ENCODE results near the gene PPM1M.
A peak's percentile ranks its signal among the peaks of the same experiment; 100 is the strongest.

PPM1M gene

DNA sequence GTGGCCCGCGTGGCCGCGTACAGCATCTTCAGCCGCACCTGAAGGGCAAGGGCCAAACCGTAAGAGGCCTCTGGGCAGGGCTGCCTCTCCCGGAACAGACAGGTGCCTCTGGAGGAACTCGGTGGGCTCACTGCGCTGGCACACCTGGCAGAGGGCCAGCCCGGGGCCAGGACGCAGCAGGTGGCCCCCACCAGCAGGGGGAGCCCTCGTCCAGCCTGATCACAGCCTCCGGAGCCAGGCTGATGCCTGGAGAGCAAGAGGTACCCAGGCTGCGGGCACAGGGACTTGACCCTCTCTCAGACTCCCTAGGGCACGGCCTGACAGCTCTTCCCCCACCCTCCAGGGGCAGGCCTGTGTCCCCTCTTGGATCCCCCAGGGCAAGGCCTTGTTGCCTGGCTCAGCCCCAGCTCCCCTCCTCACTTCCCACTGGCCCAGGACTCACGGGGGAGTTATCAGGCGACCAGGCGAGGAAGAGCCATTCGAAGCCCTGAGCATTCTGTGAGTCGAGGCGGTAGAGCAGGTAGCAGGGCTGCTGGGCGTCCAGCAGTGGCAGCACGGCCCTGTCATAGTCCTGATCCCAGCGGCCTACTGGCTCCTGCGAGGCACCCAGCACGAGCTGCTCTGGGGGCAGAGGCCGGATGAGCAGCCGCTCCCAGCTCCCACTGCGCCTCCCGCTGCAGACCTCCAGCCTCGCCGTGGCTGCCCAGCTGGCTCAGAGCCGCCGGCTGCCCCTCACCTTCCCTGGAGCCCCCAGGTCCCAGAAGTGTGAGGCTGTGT lies 13.9 kb upstream of the PPM1M start:
- peak; percentile 60 for DNase-seq

DNA sequence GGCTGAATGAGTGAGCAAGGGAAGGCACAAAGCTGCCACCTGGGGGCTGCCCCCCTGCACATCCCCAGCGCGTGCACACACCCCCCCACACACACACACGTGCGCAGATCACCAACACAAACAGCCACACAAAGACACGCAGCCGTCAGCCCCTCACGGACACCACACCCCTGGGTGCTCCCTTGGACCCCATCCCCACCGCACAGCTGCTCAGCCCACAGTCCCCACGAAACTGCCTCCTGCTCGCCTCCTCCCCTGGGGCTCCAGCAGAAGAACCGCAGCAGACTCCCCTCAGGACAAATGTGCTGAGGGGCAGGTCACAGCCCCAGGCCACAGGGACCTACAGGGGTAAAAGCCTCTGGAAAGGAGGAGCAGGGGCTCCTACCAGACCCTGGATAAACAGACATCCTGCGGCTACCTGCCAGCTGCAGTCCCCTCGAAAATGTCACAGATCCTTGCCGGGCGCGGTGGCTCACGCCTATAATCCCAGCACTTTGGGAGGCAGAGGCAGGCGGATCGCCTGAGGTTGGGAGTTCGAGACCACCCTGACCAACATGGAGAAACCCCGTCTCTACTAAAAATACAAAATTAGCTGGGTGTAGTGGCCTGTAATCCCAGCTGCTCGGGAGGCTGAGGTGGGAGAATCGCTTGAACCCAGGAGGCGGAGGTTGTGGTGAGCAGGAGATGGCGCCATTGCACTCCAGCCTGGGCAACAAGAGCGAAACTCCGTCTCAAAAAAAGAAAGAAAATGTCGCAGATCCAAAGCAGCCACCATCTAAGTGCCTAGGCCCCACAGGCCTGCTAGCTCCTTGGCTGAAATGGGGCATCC lies 13.1 kb upstream of the PPM1M start:
- peak; percentile 44 for DNase-seq

DNA sequence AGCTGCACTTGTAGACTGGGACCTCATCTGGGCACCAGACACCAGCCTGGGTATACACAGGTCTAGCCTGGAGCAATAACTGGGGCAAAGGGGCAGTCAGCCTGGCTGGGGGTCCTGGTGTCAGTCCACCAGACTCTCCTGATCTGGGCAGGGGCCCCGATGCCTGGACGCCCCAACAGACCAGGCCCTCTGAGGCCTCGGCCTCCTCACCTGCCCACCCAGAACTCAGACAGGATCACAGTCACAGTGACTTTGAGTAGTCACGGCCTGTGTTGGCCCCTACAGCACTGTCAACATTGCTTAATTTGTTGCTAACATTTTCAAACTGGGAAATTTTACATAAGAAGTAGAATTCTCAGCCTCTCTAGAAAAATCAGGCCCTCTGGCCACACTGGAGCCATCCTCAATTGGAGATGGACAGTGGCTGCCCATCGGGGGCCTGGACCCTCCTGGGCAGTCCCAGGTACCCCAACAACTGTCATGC lies 12.4 kb upstream of the PPM1M start:
- DNase-seq, result no peak

DNA sequence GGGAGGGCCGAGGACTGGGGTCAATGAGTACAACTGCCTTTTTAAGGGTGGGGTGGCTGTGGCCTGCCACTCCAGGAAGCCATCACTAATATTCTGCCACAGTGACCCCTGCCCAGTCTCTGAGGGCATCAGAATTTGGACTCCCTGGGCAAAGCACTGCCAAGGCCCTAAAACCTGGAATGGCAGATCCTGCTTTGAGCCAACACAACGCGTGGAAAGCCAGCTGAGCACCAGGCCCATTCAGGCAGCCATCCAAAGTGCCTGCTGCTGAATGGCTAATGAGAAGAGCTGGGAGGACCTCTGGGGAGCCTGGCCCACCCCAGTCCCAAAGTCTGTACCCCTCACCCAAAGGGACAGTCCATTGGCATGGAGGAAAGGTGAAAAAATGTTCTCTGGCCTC lies 11.6 kb upstream of the PPM1M start:
- DNase-seq, result no peak

DNA sequence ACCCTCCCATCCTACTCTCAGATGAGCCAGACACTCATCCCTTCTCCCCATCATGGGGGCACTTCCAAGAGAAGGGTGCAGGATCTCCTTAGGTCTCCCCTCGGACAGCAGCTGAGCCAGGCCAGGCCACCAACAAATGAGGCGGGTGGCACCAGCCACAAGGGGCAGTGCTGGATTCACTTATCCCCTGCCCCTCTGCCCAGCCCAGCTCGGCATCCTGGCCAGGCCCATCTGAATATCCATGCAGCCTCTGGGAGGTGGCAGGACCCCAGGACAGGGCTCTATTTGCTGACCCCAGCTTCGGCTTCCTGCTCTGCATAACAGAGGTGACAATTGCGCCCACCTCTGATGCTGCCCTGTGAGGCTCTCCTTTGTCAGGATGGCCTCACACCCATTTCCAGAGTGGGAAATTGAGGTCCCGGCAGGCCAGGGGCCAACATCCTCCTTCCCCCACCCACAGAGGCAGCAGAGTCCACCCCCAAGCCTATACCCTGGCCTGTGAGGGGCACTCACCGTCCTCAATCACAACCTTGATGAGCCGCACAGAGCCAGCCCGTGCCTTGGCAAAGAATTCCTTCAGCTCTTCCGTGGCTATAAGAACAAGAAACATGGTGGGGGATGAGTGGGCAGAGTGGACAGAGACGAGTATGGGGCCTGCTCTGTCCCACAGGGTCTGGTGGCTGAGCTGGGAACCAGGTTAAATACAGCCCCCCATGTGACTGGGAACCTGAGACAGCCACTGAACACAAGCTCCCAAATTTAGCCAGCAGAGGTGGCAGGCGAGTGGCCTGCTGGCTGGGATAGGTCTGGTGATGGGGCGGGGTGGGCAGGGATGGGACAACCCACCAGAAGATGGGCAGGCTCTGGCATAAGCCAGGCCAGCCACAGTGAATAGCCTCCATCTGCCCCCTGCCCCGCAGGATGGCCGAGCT lies 10.8 kb upstream of the PPM1M start:
- DNase-seq, result no peak

DNA sequence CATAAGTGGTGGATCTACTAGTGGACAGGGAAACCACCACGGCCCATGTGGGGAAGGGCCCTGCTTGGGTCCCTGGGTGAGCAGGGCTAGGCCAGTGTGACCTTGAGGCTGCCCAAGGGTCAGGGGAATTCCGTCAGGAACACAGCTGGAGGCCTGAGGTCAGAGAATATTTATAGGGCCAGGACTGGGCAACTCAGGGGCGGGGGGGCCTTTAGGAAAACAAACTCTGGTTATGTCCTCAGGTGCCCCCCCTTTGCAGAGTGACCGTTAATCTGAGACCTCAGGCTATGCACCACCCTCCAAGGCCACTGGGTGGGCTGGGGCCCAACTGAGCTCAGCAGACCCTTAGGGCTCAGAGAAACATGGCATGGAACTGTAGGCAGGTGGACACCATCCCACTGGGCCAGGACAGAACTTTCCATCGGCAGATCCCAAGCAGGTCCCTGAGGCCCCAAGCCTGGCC lies 9.1 kb upstream of the PPM1M start:
- DNase-seq, result no peak

DNA sequence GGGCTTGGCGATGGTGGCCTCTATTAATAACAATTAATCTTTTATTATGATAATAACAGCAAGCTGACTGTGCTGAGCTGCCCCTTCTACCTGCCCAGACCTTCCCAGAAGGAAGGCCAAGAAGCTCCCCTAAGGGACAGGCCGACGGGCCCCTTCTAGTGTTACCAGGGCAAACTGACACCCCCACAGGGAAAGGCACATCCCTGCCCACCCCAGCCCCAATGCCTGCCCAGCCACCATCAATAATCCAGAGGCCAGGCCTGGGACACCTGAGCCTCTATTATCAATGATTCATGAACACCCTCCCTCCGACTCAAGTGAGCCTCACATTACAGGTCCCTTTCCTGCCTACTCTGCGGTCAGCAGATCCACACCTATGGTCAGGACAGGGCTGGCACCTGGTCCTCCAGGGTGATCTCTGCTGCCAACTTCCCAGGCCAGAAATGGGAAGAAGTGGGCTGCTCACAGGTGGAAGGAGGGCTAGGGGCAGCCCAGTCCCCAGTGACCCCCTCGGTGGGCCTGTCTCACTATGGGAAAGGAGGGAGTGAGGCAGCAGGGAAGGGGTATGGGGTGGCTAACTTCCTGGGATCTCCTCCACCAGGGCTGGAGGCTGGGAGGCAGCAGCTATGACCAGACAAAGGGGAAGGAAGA lies 8.4 kb upstream of the PPM1M start:
- DNase-seq, result no peak

DNA sequence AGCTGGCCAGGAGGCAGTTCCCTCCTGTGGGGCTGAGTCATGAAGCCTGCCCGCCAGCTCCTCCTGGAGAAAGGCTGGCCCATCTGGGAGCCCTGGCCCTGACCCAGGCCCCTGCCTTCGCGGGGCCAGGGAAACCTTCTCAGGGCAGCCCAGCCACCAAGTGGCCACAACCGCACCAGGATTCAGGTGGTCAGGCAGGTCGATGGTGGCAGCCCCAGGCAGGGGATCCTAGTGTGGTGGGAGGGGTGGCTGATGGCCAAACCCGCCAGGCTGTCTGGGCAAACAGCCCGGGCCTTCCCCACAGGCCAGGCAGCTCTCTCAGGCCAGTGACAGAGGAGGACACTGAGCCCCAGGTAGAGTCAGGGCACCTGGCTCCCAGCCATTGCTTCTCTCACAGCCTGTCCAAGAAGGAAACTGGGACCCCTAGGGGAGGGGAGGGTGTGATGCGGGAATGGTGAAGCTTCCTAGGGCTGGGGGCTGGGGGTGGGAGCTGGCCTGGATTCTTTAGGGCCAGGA lies 7.8 kb upstream of the PPM1M start:
- no peak for DNase-seq

DNA sequence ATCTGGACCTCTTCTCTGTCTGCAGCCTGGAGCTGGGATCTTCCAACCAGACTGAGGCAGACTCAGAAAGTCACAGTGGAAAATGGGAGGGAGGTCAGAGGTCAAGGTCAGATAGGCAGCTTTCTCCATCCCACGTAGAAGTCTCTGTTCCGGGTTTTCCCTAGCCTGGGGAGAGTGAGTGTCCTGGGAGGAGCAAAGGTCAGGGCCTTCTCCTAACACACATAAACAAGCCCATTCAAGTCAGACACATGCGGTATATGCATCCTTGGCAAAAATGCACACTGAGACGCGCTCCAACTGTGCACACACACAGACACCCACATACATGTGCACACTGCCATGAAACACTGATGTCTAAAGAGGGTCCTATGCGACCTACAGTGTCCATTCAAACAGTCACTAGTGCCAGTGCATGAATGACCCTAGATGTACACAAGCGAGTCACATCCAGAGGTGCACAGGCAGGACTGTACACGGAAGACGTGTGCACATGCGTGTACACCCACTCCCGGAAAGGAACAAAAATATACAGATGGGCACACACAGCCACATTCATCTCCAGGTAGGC lies 7.3 kb upstream of the PPM1M start:
- DNase-seq, result no peak

DNA sequence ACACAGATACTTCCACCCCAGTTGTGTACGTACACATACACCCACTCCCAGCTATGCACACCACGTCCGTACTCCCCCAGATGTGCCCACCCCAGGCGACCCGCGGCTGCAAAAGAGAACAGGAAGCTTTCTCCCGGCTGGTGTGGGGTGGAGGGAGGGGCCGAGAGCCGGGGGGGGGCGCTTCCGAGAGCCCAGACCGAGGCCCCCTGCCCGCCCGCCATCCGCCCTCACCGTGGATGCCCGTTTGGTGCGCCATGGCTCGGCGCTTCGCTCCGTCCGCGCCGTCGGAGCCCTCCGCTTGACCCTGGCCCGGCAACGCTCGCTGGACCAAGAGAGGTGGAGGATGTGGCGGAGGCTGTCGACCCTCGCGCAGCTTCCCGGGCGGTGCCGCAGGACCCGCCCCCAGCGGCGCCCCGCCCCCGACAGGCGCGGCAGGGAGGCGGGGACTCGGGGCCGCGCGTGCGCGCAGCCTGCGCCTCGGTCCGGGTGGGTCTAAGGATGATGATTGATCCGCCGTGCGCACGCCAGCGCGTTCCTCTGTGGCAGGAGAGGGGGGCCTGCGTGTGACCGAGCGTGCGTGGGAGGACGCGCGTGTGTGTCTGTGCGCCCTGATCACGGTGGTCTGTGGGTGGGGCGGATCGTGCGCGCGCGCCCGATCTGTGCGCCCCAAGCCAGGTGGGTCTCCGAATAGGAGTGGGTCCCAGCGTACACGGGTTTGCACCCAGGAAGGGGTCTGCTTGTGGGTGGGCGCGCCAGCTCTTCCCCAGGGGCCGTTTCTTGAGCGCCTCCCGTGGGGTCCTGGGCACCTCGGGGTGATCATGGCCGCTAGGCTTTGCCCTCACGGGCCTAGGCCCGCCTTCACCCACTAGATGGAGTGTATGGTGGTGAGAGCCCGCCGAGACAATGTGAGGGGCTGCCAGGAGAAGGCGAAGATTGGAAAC lies 6.5 kb upstream of the PPM1M start, which contains the start of gene TWF2:
Gene TWF2, minus strand, starts transcription at position 398 of the 941 bp plus-strand sequence. Its CDS starts 142 bp downstream, at position 256.
- DNase-seq, result peak; percentile 91

DNA sequence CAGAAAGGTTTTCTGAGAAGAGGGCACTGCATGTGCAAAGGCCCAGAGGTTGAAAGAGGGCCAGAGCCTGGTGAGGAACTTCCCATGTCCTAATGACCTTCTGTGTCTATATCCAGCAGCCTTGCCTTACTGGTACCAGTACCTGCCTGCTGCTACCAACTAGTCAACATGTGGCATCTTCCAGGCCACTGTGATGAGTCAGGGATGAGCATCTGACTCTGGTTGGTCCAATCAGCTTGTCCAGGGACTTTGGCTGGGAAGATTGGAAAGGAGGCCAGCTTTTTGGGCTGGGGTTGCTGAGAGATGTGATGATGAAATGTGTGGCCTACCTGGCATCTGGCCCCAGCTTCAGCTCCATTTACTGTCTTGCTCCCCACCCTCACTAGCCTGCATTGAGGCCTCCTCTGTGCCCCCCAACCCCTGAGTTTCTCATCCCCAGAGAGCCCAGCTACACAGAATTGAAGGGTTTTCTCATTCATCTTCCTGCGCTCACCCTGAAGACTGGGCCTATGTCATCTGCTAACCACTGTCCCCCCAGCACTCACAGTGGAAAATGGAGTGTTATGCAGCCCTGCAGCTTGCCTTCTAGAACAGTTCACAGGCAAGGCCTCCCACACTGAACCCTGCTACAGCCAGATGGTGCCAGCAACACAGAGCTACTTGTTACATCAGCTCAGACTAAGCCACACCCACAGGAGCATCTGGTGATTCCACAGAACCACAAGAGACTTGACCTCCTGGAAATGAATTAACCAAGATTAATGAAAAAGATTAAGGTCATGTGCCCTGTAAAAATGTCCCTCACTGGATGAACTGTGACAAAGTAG lies 5.3 kb upstream of the PPM1M start:
- no peak for DNase-seq

DNA sequence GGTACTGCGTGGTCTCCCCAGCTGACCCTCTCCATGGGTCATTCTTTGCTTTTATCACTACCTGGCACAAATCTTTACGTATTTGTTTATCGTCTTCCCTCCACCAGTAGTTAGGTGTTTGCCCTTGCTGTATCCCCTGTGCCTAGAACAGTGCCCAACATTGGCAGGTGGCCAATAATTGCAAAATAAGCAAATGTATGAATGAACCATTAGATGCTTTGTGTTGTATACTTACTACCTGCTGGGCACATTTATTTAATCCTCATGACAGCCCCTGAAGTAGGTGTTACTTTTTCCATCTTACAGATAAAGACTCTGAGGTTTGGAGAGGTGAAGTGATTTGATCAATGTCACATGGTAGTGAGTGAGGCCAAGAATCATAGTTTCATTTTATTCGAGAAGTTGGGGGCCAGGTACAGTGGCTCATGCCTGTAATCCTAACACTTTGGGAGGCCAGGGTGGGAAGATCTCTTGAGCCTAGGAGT lies 4.6 kb upstream of the PPM1M start:
- DNase-seq, result peak; percentile 33

DNA sequence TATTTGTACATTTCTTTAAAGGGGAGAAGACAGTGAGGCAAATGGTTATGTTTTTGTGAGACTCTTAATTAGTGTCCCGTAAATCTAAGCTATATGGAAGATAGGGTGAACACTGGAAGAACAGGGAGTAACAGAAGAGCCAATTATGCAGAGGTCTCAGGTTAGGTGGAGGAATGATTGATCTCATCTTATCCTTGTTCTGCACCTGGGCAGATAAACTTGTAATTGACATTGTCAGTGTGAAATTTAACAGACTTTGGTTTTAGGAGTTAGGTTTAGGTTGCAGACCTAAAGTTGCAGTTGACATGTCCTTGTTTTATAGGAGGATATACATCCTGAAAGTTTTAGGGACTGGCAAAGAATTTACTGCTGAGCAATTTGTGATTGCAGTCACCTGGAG lies 3.5 kb upstream of the PPM1M start:
- DNase-seq, result no peak

DNA sequence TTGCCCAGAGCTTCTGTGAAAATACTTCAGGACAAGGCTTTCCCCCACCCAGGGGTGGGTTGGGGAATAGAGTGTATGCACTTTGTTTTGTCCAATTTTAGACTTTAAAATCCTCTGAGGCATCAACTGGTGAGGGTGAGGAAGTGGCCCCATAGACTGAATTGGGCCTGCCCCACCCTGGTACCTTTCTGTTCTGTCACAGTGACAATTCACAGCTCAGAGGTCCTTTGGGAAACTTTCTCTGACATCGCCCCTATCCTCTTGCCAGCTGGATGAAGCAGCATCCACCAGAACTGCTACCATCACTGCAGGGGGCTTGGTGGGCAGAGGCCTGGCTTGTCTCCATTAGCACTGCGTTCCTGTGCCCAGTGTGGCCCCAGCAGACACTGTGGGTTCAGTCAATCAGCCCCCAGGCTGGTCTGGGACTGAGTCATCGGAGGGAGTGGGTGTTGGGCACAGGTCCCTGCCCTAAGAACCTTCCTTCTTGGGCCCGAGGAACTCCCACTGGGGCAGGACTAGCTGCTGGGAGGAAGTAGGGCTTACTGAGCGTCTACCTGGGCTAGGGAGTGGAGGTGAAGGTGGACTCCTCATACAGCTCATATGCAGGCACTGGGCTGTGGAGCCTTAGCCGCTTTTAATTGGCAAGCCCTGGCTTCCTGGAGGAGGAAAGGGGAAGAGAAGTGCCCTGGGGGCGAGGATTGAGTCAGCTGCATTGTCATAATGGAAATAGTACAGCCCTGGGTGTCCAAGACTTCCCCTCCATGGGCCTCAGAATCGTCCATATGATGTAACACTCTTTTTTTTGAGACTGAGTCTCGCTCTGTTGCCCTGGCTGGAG lies 1.5 kb upstream of the PPM1M start:
- DNase-seq, result no peak

DNA sequence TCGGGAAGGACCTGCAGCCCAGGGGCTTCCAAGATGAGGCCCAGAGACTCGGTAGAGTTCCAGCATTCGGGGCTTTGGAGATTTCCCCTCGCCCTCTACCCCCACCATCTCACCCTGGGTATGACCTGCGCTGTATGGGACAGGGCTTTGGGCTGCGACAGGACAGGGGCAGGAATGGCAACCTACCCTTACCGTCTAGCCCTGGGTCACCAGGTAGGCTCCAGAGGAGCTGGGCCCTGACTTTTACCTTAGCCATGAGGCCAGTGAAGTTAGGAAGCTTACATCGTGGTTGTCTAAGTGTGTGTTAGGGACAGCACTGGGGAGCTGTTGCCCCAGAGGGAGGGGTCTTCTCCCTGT lies 683 bp downstream of the PPM1M start:
- DNase-seq, result no peak

DNA sequence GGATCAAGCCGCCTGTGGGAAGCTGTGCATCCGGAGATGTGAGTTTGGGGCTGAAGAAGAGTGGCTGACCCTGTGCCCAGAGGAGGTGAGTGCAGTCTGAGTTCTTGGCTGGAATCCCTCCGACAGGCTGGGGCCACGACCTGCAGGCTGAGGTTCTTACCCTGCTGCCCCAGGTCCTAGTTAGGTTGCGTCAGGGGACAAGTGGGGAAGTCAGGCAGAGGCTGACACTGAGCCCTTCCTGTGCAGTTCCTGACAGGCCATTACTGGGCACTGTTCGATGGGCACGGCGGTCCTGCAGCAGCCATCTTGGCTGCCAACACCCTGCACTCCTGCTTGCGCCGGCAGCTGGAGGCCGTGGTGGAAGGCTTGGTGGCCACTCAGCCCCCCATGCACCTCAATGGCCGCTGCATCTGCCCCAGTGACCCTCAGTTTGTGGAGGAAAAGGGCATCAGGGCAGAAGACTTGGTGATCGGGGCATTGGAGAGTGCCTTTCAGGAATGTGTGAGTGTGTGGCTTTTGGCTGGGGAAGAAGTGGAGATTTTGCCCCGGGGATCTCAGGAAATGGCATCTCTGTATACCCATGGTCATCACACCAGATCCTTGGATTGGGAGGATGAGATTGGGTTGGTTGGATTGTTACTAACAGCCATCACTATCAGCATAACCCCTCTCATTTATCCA lies 1.3 kb downstream of the PPM1M start:
- no peak for DNase-seq

DNA sequence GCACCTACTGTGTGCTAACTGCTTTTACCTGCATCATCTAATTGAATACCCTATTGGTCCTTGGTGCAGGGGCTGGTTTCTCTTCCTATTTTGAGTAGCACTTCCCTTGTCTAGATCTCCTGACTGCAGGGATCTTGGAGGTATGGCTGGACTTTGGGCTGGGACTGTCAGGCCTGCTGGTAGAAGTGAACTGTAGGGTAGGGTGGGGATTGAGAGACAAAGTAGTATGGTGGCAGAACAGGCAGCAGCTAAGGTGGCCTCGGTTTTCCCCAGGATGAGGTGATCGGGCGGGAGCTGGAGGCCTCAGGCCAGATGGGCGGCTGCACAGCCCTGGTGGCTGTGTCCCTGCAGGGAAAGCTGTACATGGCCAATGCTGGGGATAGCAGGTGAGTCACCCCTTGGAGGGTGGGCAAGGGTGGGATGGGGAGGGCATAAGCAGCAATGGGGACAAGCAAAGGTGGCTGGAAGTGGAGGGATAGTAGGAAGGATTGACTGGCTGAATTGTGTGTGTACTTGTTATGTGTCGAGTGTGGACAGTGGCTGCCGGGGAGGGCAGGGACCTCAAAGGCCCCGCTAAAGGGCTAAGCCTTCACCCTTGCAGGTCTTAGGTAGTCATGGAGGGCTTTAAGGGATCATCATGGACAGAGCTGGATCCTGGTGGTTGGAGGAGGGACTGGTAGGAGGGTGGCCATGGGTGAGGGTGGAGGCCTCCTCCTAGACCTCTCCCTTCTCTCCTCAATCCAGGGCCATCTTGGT lies 2.0 kb downstream of the PPM1M start:
- no peak for DNase-seq
